Femur (tissue), 1 donor: Measurements from ENCODE around the gene RETREG3.
A peak's percentile ranks its signal among the peaks of the same experiment; 100 is the strongest.
"Not testable (repeated sequence)": the region's sequence is repeated elsewhere in the genome, so short reads cannot be mapped to it uniquely, and the experiment has no call there.

Experiments used
- DNase-seq: peaks from one replicate; pipeline ENCODE4 v3.0.0-alpha.2; 2017

The RETREG3 gene

GRCh38 chr17:42609814-42610801 lies 934 bp upstream of the RETREG3 start:
- DNase-seq, result not testable (repeated sequence)

DNA sequence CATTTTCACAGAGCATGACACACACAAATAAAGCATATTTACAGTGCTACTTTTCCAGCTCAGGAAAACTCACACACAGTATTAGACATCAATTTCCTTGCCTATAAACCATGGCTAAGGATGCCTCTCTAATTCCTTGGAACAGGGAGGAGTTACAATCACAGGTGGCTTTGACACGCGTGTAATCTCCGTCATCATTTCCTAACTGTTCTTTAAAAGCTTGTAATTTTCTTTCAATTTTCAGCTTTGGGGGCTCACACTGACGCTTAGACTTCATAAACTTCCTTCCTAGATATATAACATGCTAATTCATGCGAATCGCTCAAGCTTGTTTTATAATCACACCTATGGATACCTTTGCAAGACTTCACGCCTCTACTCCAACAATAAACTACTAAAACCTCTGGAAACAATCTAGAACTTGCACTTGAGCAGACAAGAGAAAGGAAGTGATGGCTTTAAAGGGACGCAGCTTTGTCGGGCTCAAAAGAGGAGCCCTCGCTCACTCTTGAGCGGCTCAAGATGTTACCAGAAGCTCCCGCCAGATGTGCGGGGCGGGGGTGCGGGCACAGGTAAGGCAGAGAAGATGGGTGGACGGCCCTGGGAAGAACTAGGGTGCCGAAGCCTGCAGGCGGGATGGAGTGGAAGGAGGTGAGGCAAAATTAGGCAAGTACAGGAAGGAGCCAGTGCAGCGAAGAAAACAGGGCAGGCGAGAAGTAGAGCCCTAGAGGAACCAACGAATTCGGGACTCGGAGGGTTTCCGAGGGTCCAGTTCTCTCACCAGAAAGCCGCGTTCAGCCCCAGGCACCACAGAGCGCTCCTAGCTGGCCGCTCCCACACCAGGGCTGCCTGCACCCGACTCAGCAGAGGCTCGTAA lies 631 bp downstream of the RETREG3 start:
- DNase-seq, result no peak

DNA sequence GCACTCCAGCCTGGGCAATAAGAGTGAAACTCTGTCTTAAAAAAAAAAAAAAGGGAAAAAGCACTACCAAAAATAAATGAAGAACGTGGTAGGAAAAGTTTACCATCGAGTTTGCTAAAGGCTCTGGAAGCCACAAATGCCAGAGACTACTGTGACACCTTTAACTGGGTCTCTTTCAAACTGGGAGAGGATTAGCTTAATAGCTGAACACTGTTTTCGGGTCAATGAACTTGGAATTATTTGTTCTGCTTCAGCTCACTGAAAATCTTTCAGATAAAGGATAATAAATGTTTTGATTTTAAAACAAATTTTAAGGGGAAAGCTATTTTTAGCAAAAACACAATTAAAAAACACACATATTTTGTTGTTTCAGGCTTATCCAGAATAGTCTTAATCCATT lies 1.4 kb downstream of the RETREG3 start:
- DNase-seq, result no peak

- DNase-seq, result no peak
Observed at GRCh38 chr17:42603318-42603717, 5.9 kb downstream of the RETREG3 start.

- DNase-seq, result no peak
Observed at GRCh38 chr17:42598905-42599304, 10.3 kb downstream of the RETREG3 start.

DNA sequence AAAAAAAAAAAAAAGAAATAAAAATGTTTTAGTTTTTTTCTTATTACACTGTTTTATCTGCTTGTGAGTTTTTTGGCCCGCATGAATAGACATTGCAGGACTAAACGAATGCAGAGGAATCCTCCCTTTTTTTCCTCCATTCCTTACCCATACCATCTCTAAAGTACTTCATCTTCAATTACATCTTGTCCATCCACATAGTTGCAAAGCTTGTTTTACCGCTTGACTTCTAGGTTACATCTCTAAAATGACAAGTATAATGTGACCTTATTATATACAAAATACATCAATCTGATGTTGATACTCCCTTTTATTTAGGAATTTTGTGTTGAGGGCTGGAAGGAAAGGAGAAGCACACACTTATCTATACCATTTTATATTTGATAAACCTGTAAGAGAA lies 12.8 kb downstream of the RETREG3 start:
- no peak for DNase-seq

DNA sequence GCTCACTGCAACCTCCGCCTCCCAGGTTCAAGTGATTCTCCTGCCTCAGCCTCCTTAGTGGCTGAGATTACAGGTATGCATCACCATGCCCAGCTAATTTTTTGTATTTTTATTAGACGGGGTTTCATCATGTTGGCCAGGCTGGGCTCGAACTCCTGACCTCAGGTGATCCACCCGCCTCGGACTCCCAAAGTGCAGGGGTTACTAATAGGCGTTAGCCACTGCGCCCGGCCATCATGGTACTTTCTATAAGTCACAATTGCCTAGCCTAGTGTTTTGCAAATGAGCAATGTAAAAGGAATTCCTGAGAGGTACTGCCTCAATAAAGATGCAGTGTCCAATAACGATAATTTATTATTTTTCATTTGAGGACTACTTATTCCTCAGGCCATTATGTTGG lies 17.8 kb downstream of the RETREG3 start:
- no peak for DNase-seq

DNA sequence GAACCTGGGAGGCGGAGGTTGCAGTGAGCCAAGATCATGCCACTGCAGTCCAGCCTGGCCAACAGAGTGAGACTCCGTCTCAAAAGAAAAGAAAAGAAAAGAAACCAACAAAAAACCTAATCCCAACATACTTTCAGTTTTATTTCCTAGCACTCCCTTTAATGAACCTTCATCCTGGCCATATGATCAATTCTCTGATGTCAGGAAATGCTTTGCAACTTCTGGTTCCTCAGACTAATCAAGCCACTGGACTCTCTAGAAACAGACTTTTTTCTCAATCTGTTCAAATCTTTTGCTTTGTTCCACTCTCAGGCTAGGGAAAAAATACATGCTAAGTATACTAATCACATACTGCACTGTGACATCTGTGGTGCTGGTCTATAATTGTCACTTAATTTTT lies 18.3 kb downstream of the RETREG3 start:
- DNase-seq, result no peak

- DNase-seq, result no peak
Observed at GRCh38 chr17:42586514-42587230, 22.5 kb downstream of the RETREG3 start.

- DNase-seq, result no peak
Observed at GRCh38 chr17:42585353-42585752, 23.8 kb downstream of the RETREG3 start.

DNA sequence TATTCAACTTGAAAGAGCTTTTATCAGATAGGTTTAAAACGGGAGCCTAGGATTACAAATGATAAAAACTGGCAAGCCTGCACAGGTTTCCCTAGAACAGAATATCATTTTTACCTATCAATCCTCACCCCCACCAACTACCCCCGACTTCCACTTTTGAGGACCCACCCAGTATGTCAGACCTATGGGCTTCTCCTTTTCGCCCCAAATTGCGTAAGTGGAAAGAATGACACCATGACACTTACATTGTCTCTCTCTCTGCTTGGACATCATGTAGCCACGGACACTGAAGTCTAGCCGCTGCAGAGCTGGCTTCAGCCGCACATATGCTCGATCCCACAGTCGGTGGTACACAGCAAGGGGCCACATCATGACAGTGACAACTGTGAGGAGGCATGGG lies 24.3 kb downstream of the RETREG3 start:
- no peak for DNase-seq

DNA sequence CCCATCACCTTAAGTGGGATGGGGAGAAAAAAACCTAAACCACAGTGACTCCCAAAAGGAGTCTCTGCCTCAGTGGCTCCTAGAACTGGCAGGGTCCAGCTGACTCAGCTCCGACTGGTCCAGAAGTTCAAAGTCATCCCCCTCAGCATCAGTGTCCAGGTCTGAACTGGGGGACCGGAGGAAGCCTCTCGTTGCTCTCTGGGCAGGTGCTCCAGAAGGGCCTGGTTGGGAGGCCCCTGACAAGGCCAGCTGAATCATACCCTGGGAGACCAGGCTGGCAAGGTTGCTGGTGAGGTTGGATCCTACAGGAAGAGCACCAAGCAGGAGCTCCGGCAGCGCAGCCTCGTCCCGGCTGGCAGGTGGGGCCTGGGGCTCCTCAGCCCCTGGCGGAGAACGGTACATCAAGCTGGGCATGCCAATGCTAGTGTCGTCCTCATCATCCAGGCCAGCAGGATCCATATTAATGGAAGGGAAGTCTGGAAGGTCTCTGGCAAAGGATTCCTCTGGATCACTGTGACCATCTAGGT lies 27.4 kb downstream of the RETREG3 start:
- no peak for DNase-seq

GRCh38 chr17:42579794-42580551 lies 29.2 kb downstream of the RETREG3 start:
- DNase-seq, result no peak

GRCh38 chr17:42578282-42578869 lies 30.8 kb downstream of the RETREG3 start:
- DNase-seq, result peak; percentile 78

GRCh38 chr17:42577532-42578281 lies 31.5 kb downstream of the RETREG3 start, which contains the start of gene PSMC3IP:
Gene PSMC3IP (minus strand): TSS chr17:42577729. CDS start chr17:42577686, 43 bp downstream.
- DNase-seq, result peak; percentile 98

DNA sequence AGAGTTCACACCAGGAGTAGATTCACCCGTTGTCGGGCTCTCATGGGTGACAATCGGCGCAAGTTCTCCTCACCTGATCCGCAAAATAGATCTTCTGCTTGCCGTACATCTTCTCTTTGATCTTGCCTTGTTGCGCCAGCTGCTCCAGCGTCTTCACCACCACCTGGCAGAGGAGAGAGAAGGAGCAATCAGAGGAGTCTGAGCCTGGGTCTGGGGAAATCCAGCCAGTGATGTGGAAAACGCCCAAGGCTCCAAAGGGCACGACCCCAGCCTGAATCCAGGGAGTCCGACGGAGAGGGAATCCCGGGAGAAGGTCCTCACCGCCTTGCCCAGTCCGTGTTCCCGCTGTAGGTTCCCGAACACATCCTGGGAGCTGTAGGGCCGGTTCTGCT lies 32.0 kb downstream of the RETREG3 start:
- no peak for DNase-seq

GRCh38 chr17:42574463-42574862 lies 34.7 kb downstream of the RETREG3 start:
- no peak for DNase-seq

GRCh38 chr17:42573095-42573494 lies 36.1 kb downstream of the RETREG3 start:
- DNase-seq, result no peak

DNA sequence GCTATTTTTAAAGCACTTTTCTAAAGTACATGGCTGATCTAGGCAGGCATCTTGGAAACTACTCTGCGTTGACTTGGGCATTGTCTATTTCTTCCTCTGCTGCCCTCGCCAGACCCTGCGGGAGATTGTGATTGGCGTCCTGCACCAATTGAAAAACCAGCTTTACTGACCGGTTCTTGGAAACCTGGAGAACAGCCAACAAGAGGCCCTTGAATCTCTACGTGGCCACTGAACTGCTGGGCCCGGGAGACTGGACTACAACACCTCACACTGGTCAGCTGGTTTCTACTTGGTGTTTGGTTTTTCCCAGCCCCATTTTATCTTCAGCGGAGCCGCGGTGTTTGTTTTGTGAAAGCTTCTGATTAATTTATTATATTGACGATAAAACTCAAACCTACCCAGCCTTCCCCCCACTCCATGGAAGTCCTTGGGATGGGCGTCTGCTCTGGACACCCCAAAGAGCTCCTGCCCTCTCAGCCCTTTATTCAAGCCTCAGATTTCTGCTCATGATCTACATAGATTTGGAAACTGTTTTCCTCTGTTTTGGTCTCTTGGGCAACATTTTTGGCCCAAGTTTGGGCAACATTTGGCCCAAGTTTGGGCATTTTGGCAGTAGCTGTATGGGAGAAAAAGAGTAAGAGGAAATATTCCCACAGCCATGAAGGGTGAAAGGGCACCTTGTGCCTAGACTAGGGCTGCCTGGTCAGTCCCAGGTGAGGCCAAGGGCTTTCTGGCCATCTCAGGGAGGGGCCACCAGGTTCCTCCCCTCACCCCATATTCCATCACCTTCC lies 37.5 kb downstream of the RETREG3 start:
- no peak for DNase-seq
